ENCODE data around the gene FIBCD1.

FIBCD1 gene

DNA sequence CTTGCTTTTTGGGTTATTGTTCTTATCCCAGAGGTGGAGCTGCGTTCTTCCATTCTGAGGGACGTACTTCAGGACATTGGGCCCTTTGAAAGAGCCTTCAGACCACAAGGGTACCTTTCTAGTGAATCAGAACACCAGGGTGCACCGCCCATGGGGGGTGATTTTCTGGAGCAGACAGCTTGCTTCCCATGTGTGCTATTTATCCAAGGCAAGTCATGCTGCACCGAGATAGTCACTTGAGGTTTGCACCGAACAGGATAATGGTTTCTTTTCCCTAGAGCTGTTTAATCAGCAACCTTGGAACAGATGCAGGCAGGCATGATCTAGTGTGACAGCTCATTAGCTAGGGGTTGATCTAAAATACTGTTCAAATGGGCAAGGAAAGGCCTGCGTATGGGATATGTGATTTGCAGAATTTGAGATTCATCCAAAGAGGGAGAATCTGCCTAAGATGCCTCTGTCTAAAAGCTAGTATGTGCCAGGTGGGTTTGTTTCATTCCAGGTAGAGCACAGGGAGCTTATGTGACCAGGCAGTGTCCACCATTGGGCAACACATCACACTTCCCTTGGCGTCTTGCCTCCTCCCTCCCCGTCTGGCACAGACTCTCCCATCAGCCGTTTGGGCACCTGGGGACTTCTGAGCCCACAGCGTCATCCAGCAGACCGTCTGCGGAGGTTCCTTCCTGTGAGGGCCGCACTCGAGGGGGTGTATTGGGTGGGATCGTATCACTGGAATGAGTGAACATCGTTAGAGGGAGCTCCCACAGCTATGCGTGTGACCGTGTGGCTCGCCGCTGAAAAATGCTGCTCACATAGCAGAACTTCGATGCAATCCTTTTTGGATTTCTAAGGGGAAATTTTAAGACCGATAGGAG lies 80.9 kb downstream of the FIBCD1 start:
- peak; percentile 98 for DNase-seq (ENCODE audit: low read depth)

DNA sequence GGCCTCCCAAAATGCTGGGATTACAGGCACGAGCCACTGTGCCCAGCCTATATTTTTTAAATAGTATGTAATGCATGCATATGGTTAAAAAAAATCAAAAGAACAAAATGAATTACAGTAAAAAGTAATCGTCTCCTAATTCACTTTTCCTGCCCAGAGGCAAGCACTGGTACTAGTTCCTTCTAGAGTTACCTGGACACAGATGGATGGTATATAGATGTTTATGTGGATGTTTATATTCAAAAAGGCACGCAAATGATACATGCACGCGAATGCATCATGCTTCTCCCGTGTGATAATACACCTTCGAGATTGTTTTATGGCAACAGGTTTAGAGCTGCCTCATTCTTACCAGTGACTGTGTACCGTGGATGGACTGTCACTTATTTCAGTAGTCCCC lies 82.6 kb downstream of the FIBCD1 start:
- DNase-seq (ENCODE audit: low read depth), result no peak
- no peak overlapping the region for H3K4me3 ChIP-seq (ENCODE audit: low read depth, low read length)

More for the DNA sequence above, 80.9 kb downstream of the FIBCD1 start:
- no peak overlapping the region for H3K4me3 ChIP-seq (ENCODE audit: low read depth, low read length)

DNA sequence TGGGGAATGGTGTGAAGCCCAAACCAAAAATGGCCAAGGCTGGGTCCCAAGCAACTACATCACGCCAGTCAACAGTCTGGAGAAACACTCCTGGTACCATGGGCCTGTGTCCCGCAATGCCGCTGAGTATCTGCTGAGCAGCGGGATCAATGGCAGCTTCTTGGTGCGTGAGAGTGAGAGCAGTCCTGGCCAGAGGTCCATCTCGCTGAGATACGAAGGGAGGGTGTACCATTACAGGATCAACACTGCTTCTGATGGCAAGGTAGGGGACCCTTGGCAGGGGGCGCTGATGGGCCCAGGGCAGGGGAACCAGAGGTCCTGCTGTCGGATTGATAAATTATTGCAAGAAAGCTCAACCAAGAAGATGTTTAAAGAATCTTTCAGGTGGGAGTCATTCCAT lies 84.2 kb downstream of the FIBCD1 start:
- no peak for DNase-seq (ENCODE audit: low read depth)
- H3K4me3 ChIP-seq (ENCODE audit: low read depth, low read length), result no peak overlapping the region

DNA sequence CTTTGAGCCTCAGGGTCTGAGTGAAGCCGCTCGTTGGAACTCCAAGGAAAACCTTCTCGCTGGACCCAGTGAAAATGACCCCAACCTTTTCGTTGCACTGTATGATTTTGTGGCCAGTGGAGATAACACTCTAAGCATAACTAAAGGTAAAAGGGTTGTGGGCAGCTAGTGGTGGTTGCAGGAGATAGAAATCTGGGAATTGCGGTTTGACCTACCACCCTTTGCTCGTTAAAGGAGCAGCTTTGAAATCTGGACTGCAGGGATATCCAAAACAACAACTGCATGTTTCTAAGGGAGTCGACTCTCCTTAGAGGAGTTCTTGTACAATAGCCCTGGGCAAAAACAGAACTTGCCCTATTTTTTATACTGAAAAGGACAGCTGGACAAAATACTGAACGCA lies 85.0 kb downstream of the FIBCD1 start:
- no peak for DNase-seq (ENCODE audit: low read depth)
- H3K4me3 ChIP-seq (ENCODE audit: low read depth, low read length), result no peak overlapping the region

DNA sequence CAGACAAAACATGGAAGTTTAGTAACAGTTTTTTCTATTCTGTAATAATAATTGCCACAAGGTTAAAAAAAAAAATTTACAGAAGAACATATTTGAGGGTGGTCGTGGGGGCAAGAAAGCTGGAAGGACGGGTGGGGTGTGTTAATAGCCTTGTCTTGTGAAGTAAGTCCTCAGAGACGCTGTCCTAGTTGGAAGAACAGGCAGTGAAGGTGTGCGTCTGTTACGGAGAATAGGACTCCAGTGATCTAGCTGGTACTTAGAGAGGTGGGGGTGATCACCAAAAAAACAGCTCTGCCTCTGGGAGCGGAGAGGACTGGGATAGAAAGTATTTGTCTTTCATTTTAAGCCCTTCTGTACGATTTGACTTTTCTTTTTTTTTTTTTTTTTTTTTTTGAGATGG lies 86.2 kb downstream of the FIBCD1 start:
- no peak overlapping the region for H3K4me3 ChIP-seq (ENCODE audit: low read depth, low read length)
- no peak for DNase-seq (ENCODE audit: low read depth)

Data from skeletal muscle cell (primary cell).